HFF-Myc (cell line): Measurements from ENCODE around the gene CREG1.

Experiments
- DNase-seq: peaks from one replicate; pipeline ENCODE4 v3.0.0-alpha.2; 2011; ENCODE audit warnings: low read depth; ENCODE audit errors: extremely low read depth
- H3K4me3 ChIP-seq: replicated peaks from 2 replicates; pipeline ENCODE4 v1.5.1; 2011; ENCODE audit warnings: low read depth, mild to moderate bottlenecking, control low read depth, low read length
- TF ChIP-seq, protein P1 (sequence below): IDR thresholded peaks from 2 replicates; pipeline ENCODE4 v1.5.1; 2012; ENCODE audit warnings: mild to moderate bottlenecking, low read depth, low read length, control low read depth; ENCODE audit errors: missing control alignments

Gene CREG1

DNA sequence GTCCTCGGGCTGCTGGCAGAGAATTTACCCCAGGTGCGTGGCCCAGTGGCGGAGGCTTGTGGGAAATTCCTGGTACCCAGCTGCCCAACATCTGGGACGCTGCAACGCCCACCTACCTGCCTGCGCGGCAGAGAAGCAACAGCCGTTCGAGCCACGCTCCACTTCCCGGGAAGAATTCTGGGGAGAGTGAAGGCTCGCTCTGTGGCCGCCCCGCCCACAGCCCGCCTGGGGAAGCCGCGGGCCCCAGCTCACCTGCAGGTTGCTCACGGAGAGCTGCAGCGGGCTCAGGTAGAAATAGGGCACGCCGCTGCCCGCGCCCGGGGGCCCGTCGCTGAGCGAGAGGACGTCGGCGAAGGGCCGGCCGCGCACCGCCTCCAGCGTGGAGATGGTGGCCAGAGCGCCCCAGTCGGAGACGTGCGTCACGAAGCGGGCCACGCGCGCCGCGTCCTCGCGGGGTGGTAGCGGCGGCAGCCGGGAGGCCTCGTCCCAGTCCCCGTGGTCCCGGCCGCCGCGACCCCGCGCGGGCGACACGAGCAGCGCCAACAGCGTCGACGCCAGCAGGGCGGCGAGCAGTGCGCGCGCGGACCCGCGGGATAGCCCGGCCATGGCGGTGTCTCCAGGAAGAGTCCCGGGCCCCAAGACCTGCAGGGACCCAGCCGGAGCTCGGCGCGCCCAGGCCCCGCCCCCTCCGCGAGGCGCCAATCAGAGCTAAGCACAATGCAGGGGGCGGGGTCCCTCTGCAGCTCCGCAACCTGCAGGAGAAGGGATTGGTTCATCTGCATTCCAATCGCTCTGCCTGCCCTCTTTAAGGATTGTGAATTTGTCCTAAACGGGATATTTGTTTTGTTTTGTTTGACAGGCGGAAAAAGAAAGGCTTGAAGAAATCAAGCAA is at the start of gene CREG1:
Gene CREG1, minus strand, starts transcription at position 627 of the 892 bp plus-strand sequence.
- TF ChIP-seq, protein P1, sequence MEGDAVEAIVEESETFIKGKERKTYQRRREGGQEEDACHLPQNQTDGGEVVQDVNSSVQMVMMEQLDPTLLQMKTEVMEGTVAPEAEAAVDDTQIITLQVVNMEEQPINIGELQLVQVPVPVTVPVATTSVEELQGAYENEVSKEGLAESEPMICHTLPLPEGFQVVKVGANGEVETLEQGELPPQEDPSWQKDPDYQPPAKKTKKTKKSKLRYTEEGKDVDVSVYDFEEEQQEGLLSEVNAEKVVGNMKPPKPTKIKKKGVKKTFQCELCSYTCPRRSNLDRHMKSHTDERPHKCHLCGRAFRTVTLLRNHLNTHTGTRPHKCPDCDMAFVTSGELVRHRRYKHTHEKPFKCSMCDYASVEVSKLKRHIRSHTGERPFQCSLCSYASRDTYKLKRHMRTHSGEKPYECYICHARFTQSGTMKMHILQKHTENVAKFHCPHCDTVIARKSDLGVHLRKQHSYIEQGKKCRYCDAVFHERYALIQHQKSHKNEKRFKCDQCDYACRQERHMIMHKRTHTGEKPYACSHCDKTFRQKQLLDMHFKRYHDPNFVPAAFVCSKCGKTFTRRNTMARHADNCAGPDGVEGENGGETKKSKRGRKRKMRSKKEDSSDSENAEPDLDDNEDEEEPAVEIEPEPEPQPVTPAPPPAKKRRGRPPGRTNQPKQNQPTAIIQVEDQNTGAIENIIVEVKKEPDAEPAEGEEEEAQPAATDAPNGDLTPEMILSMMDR: no peak

DNA sequence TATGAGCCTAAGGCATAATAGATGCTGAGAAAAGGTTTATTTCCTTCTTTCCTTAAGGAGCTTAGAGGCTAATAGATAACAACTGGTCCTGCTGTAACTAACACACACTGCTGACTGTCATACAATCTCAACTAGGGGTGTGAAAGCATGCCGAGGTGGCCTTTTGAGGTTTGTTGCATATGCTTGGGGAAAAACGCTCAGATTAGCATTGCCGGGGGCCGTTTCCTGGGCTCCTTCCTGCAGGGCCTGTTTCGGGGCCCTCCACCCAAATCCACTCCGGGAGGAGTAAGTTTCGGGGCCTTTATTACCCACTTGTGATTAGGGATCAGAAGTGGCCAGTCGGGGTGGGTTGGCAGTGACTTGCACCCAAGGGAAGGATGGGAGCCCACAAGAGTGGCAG is 49.3 kb upstream of the CREG1 start:
- TF ChIP-seq, protein P1: no peak
- DNase-seq: no peak
- no peak overlapping the region for H3K4me3 ChIP-seq

More for the DNA sequence above, at the start of gene CREG1:
- peak; percentile 52 for DNase-seq
- peak within 1 kb of the TSS; percentile 57 for H3K4me3 ChIP-seq

DNA sequence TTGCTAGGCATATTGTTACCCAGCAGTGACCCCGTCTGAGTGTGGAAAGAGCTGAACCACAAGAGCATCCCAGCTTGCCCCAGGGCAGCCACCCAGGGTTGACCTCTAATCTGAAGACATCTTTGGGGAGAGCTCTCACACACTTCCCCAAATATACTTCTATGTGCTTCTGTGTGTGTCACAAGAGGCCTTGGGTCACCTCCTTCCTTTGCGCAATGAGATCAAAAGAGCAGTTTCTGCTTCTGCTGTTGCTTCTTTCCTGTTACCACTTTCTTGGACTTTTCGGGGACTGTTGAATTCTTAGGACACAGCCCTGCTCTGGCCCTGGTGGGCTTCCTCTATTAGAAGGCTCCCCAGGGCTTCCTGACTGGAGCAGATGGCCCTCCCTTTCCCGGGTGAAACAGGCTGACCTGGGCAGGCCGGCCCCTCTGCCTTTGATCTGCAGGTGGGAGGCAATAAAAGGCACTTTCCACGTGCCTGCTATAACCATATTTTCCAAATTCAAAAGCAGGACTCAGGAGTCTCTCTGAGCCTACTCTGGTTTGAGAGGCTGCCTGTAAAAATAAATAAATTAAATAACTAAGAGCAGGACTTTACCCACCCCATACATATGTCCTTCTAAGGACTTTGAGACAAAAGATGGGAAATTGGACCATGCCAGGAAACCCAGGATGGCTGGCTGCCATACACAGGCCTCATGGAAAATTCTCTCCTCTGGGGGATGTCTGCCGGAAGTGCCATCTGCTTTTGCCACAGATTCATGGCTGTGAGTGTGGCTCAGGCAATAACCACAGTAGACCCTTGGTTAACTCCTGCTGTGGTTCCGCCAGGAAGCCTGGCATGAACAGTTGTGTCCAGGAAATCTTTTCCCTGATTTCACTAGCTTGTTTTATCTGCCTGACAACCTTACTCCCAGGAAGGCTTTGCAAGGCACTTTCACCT is 48.2 kb upstream of the CREG1 start:
- TF ChIP-seq, protein P1: no peak
- H3K4me3 ChIP-seq: no peak overlapping the region
- no peak for DNase-seq

DNA sequence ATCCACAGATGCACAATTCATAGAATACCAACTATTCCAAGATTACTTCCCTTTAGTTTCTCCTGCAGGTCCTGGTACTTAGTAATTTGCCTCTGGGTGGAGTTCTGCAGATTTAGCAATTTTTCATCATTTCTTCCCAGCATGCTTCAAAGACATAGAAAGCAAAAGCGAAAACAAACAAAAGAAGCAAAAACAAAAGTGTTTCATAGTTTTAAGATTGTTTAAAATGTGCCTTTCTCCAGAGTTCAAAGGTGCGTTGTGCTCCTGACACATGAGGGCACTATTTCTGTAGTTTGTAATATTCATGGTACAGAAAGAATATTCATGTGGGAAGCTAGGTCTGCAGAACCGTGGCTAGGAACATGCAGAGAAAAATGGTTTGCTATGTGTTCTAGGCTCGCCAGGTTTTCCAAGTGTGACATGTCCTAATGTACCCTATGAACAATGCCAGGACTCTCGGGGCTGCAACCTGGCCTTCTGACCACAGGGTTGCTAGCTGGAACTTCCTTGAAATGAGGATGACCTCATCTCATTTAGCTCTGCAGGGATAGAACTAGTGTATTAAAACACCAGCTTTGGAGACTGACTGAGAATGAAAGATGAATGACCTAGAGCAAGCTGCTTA is 46.5 kb upstream of the CREG1 start:
- TF ChIP-seq, protein P1: peak; percentile 46
- DNase-seq: no peak
- H3K4me3 ChIP-seq: no peak overlapping the region

DNA sequence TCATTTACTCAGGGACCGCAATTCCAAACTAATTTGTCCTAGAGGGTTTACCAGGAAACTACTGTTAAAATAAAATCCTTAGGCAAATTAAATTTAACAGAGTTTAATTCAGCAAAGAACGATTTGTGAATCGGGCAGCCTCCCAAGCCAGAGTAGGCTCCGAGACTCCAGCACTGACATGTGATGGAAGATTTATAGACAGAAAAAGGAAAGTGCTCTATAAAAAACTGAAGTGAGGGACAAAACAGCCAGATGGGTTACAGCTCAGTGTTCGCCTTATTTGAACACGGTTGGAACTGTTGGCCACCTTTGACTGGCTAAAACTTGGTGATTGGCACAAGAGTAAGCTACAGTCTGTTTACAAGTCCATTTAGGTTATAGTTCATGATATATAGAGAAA is 41.3 kb upstream of the CREG1 start:
- TF ChIP-seq, protein P1: no peak
- DNase-seq: no peak
- H3K4me3 ChIP-seq: no peak overlapping the region

DNA sequence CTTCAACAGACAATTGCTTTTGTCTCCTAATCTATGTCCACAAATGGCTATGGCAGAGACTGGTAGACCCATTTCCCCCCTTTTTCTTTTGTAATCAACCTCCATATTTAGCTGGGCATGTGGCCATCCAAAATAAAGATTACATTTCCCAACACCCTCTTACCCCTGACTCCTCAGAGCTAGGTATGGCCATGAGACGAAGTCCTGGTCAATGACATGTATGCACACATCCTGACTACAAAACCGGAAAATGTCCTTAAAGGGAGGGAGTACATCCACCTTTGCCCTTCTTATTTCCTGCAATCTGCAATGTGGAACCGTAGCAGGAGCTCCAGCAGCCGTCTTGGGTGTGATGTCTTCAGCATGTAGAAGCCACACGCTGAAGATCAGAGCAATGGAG is 40.3 kb upstream of the CREG1 start:
- DNase-seq: no peak
- no peak overlapping the region for H3K4me3 ChIP-seq
- TF ChIP-seq, protein P1: no peak
